ENCODE measurements around the gene DUSP22. TPM values are rescaled to one million over a fixed set of nuclear protein-coding genes. Genes with fewer than 3 reads are reported as not detected.
"Not testable (repeated sequence)": the region's sequence is repeated elsewhere in the genome, so short reads cannot be mapped to it uniquely, and the experiment has no call there.

DUSP22 gene, protein sequence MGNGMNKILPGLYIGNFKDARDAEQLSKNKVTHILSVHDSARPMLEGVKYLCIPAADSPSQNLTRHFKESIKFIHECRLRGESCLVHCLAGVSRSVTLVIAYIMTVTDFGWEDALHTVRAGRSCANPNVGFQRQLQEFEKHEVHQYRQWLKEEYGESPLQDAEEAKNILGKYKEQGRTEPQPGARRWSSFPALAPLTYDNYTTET
- 22.0 and 22.1 TPM in 2 replicates for total RNA-seq

DNA sequence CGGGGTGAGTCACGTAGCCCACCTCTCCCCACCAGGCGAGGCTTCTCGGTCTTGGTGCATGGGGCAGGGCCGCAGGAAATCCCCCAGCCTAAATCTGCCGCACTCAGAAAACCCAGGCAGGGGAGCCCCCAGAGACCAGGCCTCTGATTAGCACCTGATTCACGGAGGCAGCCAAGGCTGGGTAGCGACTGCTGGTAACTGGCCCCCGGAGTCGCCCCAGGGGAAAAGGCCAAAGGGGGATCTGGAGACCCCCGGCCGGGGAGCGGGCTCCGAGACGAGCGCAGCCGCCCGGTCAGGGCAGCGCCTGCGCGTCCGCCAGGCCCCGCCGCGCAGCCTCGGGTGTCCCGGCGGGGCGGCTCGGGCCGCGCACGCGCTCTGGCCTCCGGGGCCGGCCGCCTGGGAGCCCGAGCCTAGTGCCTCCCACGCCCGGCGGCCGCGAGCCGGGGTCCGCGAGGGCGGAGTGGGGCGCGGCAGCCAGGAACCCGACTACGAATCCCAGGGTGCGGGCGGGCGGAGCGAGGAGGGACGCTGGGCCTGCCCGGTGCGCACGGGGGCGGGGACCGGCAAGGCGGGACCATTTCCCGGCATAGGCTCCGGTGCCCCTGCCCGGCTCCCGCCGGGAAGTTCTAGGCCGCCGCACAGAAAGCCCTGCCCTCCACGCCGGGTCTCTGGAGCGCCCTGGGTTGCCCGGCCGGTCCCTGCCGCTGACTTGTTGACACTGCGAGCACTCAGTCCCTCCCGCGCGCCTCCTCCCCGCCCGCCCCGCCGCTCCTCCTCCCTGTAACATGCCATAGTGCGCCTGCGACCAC, at the start of gene DUSP22:
Gene DUSP22 (plus strand): TSS at position 791 of the 809 bp plus-strand sequence. CDS start 53 bp downstream, outside the sequence.
- peak; percentile 79 for DNase-seq (ENCODE audit: low spot score)
- H3K27me3 Mint-ChIP-seq (ENCODE audit: insufficient read depth), result no peaks in the 10 kb centered on the region
- H3K4me1 Mint-ChIP-seq (ENCODE audit: low read depth), result peaks cover 39% of the 10 kb centered on the region
- H3K9me3 Mint-ChIP-seq, result no peaks in the 10 kb centered on the region
- peaks cover 4% of the 10 kb centered on the region for H3K36me3 Mint-ChIP-seq (ENCODE audit: low read depth)
- H3K27ac Mint-ChIP-seq, result peak within 1 kb of the TSS; percentile 99
- intact Hi-C loops (cut with micrococcal nuclease), result loop anchor here (1.0 to 10.0 kb wide), 12 partner anchors 21 to 423 kb away; partner anchors contain the start of gene IRF4
- peak within 1 kb of the TSS; percentile 94 for H3K4me3 Mint-ChIP-seq

DNA sequence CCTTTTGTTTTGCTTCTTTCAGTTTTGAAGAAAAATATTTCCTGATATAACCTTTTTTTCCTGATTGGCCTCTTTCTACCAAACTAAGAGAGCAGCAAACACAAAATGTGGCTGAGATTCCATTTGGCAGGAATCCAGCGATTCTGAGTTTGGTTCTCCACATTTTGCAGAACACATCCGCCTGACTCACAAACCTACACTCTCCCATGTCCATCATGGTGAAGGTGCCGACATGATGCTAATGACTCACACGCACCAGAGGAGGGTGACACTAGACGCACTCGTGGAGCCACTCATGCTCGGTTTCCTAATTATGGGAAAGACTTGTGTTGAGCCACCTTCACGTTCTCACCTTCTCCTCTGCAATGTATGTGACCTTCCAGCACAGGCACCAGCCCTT, 45.9 kb upstream of the DUSP22 start:
- H3K4me3 Mint-ChIP-seq, result no peak overlapping the region
- peaks cover 2% of the 10 kb centered on the region for H3K36me3 Mint-ChIP-seq (ENCODE audit: low read depth)
- peaks cover 8% of the 10 kb centered on the region for H3K9me3 Mint-ChIP-seq
- H3K27me3 Mint-ChIP-seq (ENCODE audit: insufficient read depth), result peaks cover 3% of the 10 kb centered on the region
- no peak overlapping the region for H3K27ac Mint-ChIP-seq
- intact Hi-C loops (cut with micrococcal nuclease), result no loop called here
- DNase-seq (ENCODE audit: low spot score), result no peak
- peaks cover 10% of the 10 kb centered on the region for H3K4me1 Mint-ChIP-seq (ENCODE audit: low read depth)

DNA sequence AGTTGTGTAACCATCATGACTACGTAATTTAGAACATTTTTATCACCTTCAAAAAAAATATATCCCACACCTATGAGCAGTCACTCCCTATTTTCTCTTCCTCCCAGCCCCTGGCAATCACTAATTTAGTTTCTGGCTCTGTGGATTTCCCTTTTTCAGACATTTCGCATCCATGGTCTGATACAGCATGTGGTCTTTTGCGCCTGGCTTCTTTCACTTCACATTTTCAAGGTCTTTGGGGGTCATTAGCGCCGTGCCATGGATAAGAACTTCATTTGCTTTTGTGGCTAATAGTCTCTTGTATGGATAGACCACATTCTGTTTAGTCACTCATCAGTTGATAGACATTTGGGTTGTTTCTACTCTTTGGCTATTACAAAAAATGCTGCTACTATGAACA, 44.9 kb upstream of the DUSP22 start:
- H3K27ac Mint-ChIP-seq, result no peak overlapping the region
- peaks cover 8% of the 10 kb centered on the region for H3K9me3 Mint-ChIP-seq
- DNase-seq (ENCODE audit: low spot score), result no peak
- intact Hi-C loops (cut with micrococcal nuclease), result no loop called here
- H3K27me3 Mint-ChIP-seq (ENCODE audit: insufficient read depth), result peaks cover 1% of the 10 kb centered on the region
- peaks cover 4% of the 10 kb centered on the region for H3K36me3 Mint-ChIP-seq (ENCODE audit: low read depth)
- no peak overlapping the region for H3K4me3 Mint-ChIP-seq
- peaks cover 20% of the 10 kb centered on the region for H3K4me1 Mint-ChIP-seq (ENCODE audit: low read depth)

DNA sequence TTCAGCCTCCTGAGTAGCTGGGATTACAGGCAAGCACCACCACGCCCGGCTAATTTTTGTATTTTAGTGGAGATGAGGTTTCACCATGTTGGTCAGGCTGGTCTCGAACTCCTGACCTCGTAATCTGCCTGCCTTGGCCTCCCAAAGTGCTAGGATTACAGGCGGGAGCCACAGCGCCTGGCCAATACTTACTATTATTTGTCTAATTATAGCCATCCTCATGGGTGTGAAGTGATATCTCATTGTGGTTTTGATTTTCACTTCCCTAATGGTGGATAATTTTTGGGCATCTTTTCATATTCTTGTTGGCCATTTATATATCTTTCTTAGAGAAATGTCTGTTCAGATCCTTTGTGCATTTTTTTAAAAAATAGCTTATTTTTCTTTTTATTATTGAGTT, 44.2 kb upstream of the DUSP22 start:
- H3K27ac Mint-ChIP-seq; H3K9me3 Mint-ChIP-seq; intact Hi-C loops (cut with micrococcal nuclease); DNase-seq (ENCODE audit: low spot score); H3K27me3 Mint-ChIP-seq (ENCODE audit: insufficient read depth); H3K36me3 Mint-ChIP-seq (ENCODE audit: low read depth); H3K4me3 Mint-ChIP-seq: not testable (repeated sequence)
- peaks cover 27% of the 10 kb centered on the region for H3K4me1 Mint-ChIP-seq (ENCODE audit: low read depth)

DNA sequence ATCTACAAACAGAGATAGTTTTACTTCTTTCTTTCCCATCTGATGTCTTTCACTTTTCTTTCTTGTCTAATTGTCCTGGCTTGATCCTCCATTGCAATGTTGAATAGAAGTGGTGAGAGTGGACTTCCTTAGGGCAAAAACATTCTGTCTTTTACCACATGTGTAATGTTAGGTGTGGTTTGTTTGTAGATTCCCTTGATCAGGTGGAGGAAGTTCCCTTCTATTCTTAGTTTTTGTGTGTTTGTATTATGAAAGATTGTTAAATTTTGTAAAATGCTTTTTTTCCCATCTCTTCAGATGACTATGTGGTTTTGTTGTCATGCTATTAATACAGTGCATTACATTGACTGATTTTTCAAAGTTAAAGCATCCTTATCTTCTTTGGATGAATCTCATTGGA, 41.6 kb upstream of the DUSP22 start:
- intact Hi-C loops (cut with micrococcal nuclease), result loop anchor here (5.0 kb wide), 1 partner anchor 33 kb away; no protein-coding TSS in a partner anchor
- H3K36me3 Mint-ChIP-seq (ENCODE audit: low read depth), result peaks cover 4% of the 10 kb centered on the region
- peaks cover 3% of the 10 kb centered on the region for H3K9me3 Mint-ChIP-seq
- H3K4me1 Mint-ChIP-seq (ENCODE audit: low read depth), result peaks cover 37% of the 10 kb centered on the region
- H3K4me3 Mint-ChIP-seq, result no peak overlapping the region
- no peak for DNase-seq (ENCODE audit: low spot score)
- H3K27ac Mint-ChIP-seq, result peak overlapping the region; percentile 52
- peaks cover 3% of the 10 kb centered on the region for H3K27me3 Mint-ChIP-seq (ENCODE audit: insufficient read depth)

DNA sequence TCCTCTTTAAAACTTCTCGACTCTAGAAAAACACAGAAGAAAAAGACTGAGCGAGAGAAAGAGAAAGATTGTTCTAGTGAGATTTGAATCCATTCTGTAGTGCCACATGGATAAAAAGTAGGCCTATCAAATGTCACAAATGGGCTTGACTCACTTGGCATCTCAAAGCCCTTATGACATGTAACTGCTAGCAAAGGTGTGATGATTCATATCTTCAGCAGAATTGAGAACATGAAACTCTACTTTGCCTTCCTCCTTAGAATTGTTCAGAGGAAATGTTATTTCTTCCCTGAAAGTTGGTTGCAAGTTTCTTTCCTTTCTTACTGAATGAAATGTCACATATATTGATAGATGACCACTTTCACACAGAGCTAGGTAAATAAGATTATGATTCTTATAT, 40.4 kb upstream of the DUSP22 start:
- peaks cover 3% of the 10 kb centered on the region for H3K27me3 Mint-ChIP-seq (ENCODE audit: insufficient read depth)
- peak overlapping the region; percentile 48 for H3K4me3 Mint-ChIP-seq
- intact Hi-C loops (cut with micrococcal nuclease), result loop anchor here (1.0 to 5.0 kb wide), 8 partner anchors 16 to 63 kb away; partner anchors contain the start of gene DUSP22
- DNase-seq (ENCODE audit: low spot score), result no peak
- peaks cover 38% of the 10 kb centered on the region for H3K4me1 Mint-ChIP-seq (ENCODE audit: low read depth)
- H3K27ac Mint-ChIP-seq, result peak overlapping the region; percentile 90
- peaks cover 3% of the 10 kb centered on the region for H3K36me3 Mint-ChIP-seq (ENCODE audit: low read depth)
- no peaks in the 10 kb centered on the region for H3K9me3 Mint-ChIP-seq

DNA sequence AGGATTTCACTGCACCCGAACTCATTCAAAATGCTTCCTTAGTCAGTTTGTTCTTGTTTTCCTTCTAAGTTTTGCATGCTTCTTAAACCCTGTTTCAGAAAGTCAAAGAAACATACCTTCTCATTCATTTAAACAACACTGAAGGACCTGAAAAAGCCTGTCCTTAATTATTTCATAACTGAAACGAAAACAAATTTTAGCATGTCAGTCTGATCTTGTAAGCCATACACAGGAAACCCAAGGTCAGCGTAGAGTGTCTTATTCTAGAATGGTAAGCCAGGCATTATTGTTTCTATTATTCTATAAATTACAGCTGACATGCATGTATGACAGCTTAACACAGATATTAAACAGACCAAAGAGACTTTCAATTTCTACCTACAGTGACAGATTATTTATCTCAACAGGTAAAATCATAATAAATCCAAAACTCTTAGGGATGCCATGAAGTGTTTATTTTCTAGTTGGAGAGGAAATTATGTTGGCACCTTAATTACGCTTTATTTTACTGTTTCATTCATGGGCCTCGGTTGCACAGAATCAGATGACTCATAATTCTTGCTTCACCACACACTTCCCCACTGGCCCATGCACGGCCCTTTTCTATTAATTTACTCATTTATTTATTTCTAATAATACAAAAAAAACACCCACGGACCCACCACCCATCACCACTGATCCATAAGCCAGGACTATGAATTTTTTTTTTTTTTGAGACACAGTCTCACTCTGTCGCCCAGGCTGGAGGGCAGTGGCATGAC, 39.3 kb upstream of the DUSP22 start:
- Mint-ChIP-seq H3K9me3 (no peaks in the 10 kb centered on the region), H3K4me1 (ENCODE audit: low read depth) (peaks cover 49% of the 10 kb centered on the region), H3K27ac (peak overlapping the region; percentile 3), H3K27me3 (ENCODE audit: insufficient read depth) (peaks cover 3% of the 10 kb centered on the region), H3K36me3 (ENCODE audit: low read depth) (peaks cover 3% of the 10 kb centered on the region), H3K4me3 (no peak overlapping the region)
- DNase-seq (ENCODE audit: low spot score), result no peak
- intact Hi-C loops (cut with micrococcal nuclease), result loop anchor here (1.0 to 5.0 kb wide), 8 partner anchors 17 to 64 kb away; partner anchors contain the start of gene DUSP22

DNA sequence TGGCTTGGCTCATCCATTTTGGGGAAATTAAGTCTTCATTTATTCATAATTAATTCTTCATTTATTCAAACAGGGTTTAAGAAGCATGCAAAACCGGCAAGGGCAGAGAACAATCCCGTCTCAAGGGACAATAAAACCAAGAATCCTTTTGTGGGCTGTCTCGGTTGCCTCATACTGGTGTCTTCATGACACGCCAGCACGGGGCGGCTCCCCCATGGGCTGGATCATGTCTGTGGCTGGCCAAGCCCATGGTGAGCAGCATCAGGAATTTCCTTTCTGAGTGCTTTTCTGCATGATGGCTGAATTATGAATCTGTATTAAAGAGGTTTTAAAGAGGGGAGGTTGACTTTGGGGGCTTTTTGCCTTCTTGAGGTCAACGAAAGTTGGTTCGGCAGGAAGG, 38.3 kb upstream of the DUSP22 start:
- Mint-ChIP-seq H3K36me3 (ENCODE audit: low read depth) (peaks cover 3% of the 10 kb centered on the region), H3K27ac (no peak overlapping the region), H3K4me3 (no peak overlapping the region), H3K9me3 (peaks cover 3% of the 10 kb centered on the region), H3K4me1 (ENCODE audit: low read depth) (peaks cover 57% of the 10 kb centered on the region), H3K27me3 (ENCODE audit: insufficient read depth) (peaks cover 3% of the 10 kb centered on the region)
- intact Hi-C loops (cut with micrococcal nuclease), result loop anchor here (5.0 kb wide), 1 partner anchor 37 kb away; no protein-coding TSS in a partner anchor
- no peak for DNase-seq (ENCODE audit: low spot score)

DNA sequence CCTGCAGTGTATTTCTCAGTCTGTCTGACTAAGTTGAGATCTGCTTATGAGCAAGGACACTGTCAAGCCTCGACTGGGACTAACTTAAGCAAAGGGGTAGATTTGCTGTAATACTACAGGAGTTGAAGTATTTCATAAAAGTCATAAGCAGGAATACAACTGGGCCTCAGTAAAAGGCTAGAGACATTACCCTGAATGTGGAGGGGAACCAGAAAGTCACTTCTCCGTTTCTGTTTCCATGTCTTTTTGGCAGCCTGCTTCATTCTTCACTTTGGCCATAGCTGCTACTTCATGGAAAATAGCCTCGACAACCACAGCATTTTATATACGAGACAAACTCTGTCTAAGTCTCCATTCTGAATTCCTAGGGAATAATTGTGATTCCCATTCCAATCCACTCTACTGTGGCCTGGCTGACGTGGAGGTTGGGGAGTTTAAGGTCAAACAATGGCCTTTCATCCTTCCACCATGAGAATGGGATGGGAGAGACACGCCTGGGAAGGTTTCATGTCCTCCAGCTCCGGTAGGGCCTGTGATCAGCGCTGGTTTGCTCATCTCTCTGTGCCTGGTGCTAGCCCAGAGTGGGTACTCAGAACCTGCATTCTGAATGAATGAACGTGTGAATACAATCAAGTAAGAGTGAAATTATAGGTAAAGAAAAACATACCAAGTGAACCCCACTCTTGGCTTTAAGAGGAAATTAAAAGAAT, 37.1 kb upstream of the DUSP22 start:
- DNase-seq (ENCODE audit: low spot score), result no peak
- Mint-ChIP-seq H3K4me1 (ENCODE audit: low read depth) (peaks cover 68% of the 10 kb centered on the region), H3K36me3 (ENCODE audit: low read depth) (peaks cover 3% of the 10 kb centered on the region), H3K4me3 (no peak overlapping the region), H3K9me3 (peaks cover 13% of the 10 kb centered on the region), H3K27me3 (ENCODE audit: insufficient read depth) (peaks cover 3% of the 10 kb centered on the region), H3K27ac (no peak overlapping the region)
- intact Hi-C loops (cut with micrococcal nuclease), result no loop called here

DNA sequence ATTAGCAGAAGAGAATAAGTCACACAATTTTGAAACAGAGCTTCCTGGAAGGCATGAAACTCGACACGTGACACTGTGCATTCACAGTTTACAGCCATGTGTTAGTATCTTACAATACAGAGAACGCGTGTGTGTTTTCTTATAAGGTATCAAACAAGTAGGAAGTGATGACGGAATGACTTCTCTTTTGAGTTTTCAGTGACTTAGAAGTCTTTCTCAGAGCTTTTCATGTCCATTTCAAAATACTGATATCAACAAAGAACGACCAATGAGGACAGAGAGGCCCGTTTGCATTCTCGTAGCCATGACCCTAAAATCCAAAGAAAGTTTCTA, 36.6 kb upstream of the DUSP22 start:
- Mint-ChIP-seq H3K9me3 (peaks cover 14% of the 10 kb centered on the region), H3K27me3 (ENCODE audit: insufficient read depth) (peaks cover 3% of the 10 kb centered on the region), H3K27ac (no peak overlapping the region), H3K4me3 (no peak overlapping the region), H3K36me3 (ENCODE audit: low read depth) (peaks cover 3% of the 10 kb centered on the region), H3K4me1 (ENCODE audit: low read depth) (peaks cover 66% of the 10 kb centered on the region)
- intact Hi-C loops (cut with micrococcal nuclease), result no loop called here
- no peak for DNase-seq (ENCODE audit: low spot score)

DNA sequence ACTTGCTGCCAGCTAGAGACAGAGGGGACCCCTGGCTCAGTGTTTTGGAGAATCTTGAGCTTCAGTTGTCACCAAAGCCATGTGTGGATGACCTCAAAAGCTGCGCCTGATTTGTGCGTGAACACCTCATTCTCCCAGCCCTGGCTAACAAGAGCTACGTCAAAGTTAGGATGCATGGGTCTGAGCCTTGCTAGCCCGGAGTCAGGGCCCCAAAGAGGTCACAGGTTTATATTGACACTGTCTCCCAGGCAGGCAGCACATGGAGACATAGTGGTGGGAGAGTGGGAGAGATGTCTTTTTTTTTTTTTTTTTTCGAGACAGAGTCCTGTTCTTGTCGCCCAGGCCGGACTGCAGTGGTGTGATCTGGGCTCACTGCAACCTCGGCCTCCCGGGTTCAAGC, 36.1 kb upstream of the DUSP22 start:
- Mint-ChIP-seq H3K4me1 (ENCODE audit: low read depth) (peaks cover 62% of the 10 kb centered on the region), H3K27ac (no peak overlapping the region), H3K27me3 (ENCODE audit: insufficient read depth) (peaks cover 3% of the 10 kb centered on the region), H3K9me3 (peaks cover 19% of the 10 kb centered on the region), H3K4me3 (no peak overlapping the region), H3K36me3 (ENCODE audit: low read depth) (peaks cover 3% of the 10 kb centered on the region)
- DNase-seq (ENCODE audit: low spot score), result no peak
- intact Hi-C loops (cut with micrococcal nuclease), result no loop called here

DNA sequence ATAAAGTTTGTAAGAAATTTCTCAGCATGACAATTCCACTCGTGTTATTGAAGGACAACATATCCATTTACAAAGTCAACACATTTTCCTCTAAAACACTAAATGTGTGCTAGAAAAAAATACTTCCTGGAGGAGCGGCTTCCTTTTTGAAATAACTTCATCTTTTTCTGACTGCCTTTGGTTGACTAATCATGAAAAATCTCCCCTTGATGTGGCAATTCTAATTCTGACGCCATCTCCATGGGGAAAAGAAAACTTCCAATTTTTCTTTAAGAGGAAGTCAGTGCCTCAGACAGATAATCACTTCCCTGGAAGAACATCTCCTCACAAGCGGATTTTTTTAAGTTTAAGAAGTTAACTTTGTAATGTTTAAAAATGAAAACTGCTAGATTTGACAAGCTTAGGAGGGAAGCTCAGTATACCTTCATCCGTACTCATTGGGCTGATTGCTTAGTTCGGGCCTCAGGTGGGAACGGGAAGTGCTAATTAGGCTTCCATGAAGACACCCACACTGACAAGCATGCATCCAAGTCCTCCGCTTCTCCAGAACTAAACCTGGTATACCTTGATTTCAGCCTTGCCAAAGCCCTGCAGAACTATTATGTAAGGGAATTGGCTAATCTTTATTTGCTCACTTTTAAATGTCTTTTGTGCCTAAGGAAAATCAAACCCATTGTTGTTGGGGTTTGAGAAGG, 35.1 kb upstream of the DUSP22 start:
- DNase-seq (ENCODE audit: low spot score), result no peak
- Mint-ChIP-seq H3K4me1 (ENCODE audit: low read depth) (peaks cover 53% of the 10 kb centered on the region), H3K36me3 (ENCODE audit: low read depth) (no peaks in the 10 kb centered on the region), H3K27me3 (ENCODE audit: insufficient read depth) (peaks cover 3% of the 10 kb centered on the region), H3K9me3 (peaks cover 20% of the 10 kb centered on the region), H3K4me3 (no peak overlapping the region), H3K27ac (no peak overlapping the region)
- intact Hi-C loops (cut with micrococcal nuclease), result no loop called here
